Thymus (tissue), 11 donors: Measurements from ENCODE around the gene SPRR4. TPM values are rescaled to one million over a fixed set of nuclear protein-coding genes. Genes with fewer than 3 reads are reported as not detected.

ENCODE experiments used
- DNase-seq, 9 donors: peaks; one replicate each; pipeline ENCODE4 v3.0.0-alpha.2; 2013; ENCODE audit warnings: low spot score in 9 of 9, low read depth in 6 of 9, missing footprints in 1 of 9
- H3K27ac ChIP-seq, 2 donors: one replicate each; pipeline ENCODE4 v1.5.1; 2013; ENCODE audit warnings: control low read depth in 1 of 2, low read depth in 1 of 2, low read length in 1 of 2, mild to moderate bottlenecking in 1 of 2, moderate library complexity in 1 of 2
- H3K27me3 ChIP-seq, 2 donors: one replicate each; pipeline ENCODE4 v1.5.1; 2013; ENCODE audit warnings: low read length in 1 of 2; ENCODE audit not compliant: control insufficient read depth in 2 of 2, insufficient read depth in 1 of 2
- H3K36me3 ChIP-seq, 2 donors: one replicate each; pipeline ENCODE4 v1.5.1; 2013; ENCODE audit warnings: low read length in 1 of 2, mild to moderate bottlenecking in 1 of 2, moderate library complexity in 1 of 2; ENCODE audit not compliant: control insufficient read depth in 2 of 2, insufficient read depth in 2 of 2
- H3K4me1 ChIP-seq, 2 donors: one replicate each; pipeline ENCODE4 v1.5.1; 2013; ENCODE audit warnings: low read length in 2 of 2; ENCODE audit not compliant: control insufficient read depth in 2 of 2, insufficient read depth in 2 of 2
- H3K4me3 ChIP-seq, 2 donors: one replicate each; pipeline ENCODE4 v1.5.1; 2013; ENCODE audit warnings: low read length in 2 of 2, control low read depth in 1 of 2, mild to moderate bottlenecking in 1 of 2
- H3K9me3 ChIP-seq, 2 donors: one replicate each; pipeline ENCODE4 v1.5.1; 2013; ENCODE audit warnings: low read length in 1 of 2, mild to moderate bottlenecking in 1 of 2; ENCODE audit not compliant: control insufficient read depth in 2 of 2, insufficient read depth in 1 of 2
- WGBS: extraction: QIAGEN DNeasy Blood & Tissue Kit; methylation state at CpG from one replicate; pipeline ENCODE4 v1.1.7; 2013; 5-methylcytosine and 5-hydroxymethylcytosine counted together
- polyA plus RNA-seq: library from polyadenylated mRNA; stranded (reverse); fragments of 200-250 nt; gene quantifications from one replicate; pipeline ENCODE4 v1.2.3, GENCODE V29; 2013
- total RNA-seq: library from RNA; stranded (reverse); fragments of 120-200 nt; gene quantifications from one replicate; pipeline ENCODE4 v1.2.4, GENCODE V29; 2013
- donor health status: healthy.

SPRR4 gene
- total and polyA plus RNA-seq, 2 donors: 2.1 TPM; not detected in 1

- no peak overlapping the region for H3K4me3 ChIP-seq
- H3K27ac ChIP-seq: no peak overlapping the region
- DNase-seq: no peak
These were observed 7.2 kb downstream of the SPRR4 start for GRCh38 chr1:152977614-152978013.

DNA sequence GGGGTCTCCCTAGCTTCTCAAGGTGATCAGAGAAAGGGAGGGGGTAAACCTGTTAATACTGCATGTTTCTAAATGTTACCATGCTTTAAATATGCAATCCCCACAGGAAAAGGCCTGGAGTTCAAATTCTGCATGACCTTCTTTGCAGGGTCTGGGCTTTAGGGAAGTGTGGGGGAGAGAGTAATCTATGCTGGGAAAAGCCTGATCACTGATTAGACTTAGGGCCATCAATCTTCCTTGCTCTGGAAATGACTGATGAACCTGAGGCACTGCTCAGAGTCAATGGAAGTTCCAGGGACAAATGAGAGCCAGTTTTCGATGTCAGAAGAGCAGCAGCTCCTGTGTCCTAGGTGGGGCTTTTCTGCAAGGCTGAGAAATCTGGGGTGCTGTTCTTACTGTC lies 10.2 kb downstream of the SPRR4 start:
- H3K27me3 ChIP-seq: no peaks in the 10 kb centered on the region
- H3K4me3 ChIP-seq: no peak overlapping the region
- no peaks in the 10 kb centered on the region for H3K9me3 ChIP-seq
- WGBS: 80% methylated on average over 1 of the region's 1 CpG
- DNase-seq: no peak
- no peak overlapping the region for H3K27ac ChIP-seq
- H3K36me3 ChIP-seq: no peaks in the 10 kb centered on the region
- no peaks in the 10 kb centered on the region for H3K4me1 ChIP-seq

More at GRCh38 chr1:152977614-152978013, 7.2 kb downstream of the SPRR4 start:
- Histone ChIP-seq H3K9me3 (no peaks in the 10 kb centered on the region), H3K36me3 (no peaks in the 10 kb centered on the region), H3K4me1 (no peaks in the 10 kb centered on the region), H3K27me3 (no peaks in the 10 kb centered on the region)

DNA sequence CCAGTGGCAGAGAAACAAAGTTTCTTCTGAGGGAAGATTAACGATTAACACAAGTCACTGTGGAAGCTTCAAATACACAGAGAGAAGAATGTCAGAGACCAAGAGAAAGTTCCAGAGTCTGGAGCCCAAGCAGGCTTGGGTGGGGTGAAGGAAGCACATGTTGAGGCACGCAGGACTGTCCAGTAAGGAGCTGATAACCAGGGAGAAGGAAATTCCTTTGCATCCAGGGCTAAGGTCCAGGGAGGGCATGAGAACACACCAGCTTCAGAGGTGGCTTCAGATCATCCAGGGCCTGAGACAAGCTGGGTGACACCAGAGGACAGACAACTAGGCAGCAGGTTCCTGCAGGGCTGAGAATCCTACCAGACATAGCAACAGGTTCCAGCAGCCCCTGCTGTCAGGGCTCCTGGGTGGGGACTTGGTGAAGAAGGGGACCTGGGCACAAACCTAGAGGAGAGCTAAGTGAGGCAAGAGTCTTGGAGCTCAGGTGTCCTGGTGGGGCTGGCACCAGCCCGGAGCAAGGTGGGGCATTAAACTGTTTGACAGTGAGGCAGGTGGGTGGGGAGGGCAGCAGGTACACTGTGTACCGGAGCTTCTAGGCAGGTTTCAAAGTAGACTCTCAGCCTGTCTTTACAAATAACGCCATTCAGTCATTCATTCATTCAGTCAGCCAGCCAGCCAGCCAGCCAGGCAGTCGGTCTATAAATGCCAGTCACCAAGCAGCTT lies 10.9 kb downstream of the SPRR4 start:
- no peak for DNase-seq
- no peaks in the 10 kb centered on the region for H3K4me1 ChIP-seq
- H3K4me3 ChIP-seq: no peak overlapping the region
- 92% methylated on average over 6 of the region's 6 CpGs for WGBS
- no peaks in the 10 kb centered on the region for H3K36me3 ChIP-seq
- H3K27me3 ChIP-seq: no peaks in the 10 kb centered on the region
- H3K9me3 ChIP-seq: no peaks in the 10 kb centered on the region
- no peak overlapping the region for H3K27ac ChIP-seq

GRCh38 chr1:152982076-152982475 lies 11.6 kb downstream of the SPRR4 start:
- DNase-seq: no peak
- Histone ChIP-seq H3K36me3 (no peaks in the 10 kb centered on the region), H3K4me1 (no peaks in the 10 kb centered on the region), H3K27me3 (no peaks in the 10 kb centered on the region), H3K4me3 (no peak overlapping the region), H3K9me3 (no peaks in the 10 kb centered on the region), H3K27ac (no peak overlapping the region)
- 94% methylated on average over 4 of the region's 4 CpGs for WGBS

- Histone ChIP-seq H3K9me3 (no peaks in the 10 kb centered on the region), H3K4me3 (no peak overlapping the region), H3K4me1 (no peaks in the 10 kb centered on the region), H3K27ac (no peak overlapping the region), H3K36me3 (no peaks in the 10 kb centered on the region), H3K27me3 (no peaks in the 10 kb centered on the region)
- DNase-seq: no peak
These were observed 12.8 kb downstream of the SPRR4 start for GRCh38 chr1:152983234-152983633.

DNA sequence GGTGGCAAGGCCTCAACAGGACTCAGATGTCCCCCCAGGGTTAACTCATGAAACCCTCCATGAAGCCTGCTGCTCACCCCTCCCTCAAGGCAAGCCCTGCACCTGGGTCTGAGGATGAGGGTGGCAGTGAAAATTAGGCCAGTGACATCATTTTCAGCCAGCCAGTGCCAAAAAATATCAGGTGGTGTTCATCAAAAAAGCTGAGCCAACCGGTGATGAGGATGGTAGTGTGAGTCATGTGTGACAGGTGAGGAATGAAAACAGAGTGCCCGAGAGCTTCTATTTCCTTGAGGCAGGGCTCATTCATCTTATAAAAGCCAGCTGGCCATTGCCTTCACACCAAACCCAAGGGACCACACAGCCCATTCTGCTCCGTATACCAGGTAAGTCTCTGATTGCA lies 13.3 kb downstream of the SPRR4 start, which contains the start of gene SPRR1A:
Gene SPRR1A, plus strand, starts transcription at position 339 of the 400 bp plus-strand sequence. CDS start 1,150 bp downstream, outside the sequence.
- Histone ChIP-seq H3K9me3 (no peaks in the 10 kb centered on the region), H3K4me3 (no peak within 1 kb of the TSS), H3K4me1 (no peaks in the 10 kb centered on the region), H3K27me3 (no peaks in the 10 kb centered on the region), H3K27ac (no peak within 1 kb of the TSS), H3K36me3 (no peaks in the 10 kb centered on the region)
- DNase-seq: no peak
- 94% methylated on average over 3 of the region's 3 CpGs for WGBS

- Histone ChIP-seq H3K4me1 (no peaks in the 10 kb centered on the region), H3K27me3 (no peaks in the 10 kb centered on the region), H3K9me3 (no peaks in the 10 kb centered on the region), H3K27ac (no peak overlapping the region), H3K4me3 (no peak overlapping the region), H3K36me3 (no peaks in the 10 kb centered on the region)
- no peak for DNase-seq
- 96% methylated on average over 2 of the region's 2 CpGs for WGBS
These were observed 16.1 kb downstream of the SPRR4 start for GRCh38 chr1:152986578-152986977.

- Histone ChIP-seq H3K27me3 (no peaks in the 10 kb centered on the region), H3K27ac (no peak overlapping the region), H3K4me3 (no peak overlapping the region), H3K4me1 (no peaks in the 10 kb centered on the region), H3K9me3 (no peaks in the 10 kb centered on the region), H3K36me3 (no peaks in the 10 kb centered on the region)
- 82% methylated on average over 6 of the region's 6 CpGs for WGBS
- no peak for DNase-seq
These were observed 22.7 kb downstream of the SPRR4 start for GRCh38 chr1:152993186-152993585.

DNA sequence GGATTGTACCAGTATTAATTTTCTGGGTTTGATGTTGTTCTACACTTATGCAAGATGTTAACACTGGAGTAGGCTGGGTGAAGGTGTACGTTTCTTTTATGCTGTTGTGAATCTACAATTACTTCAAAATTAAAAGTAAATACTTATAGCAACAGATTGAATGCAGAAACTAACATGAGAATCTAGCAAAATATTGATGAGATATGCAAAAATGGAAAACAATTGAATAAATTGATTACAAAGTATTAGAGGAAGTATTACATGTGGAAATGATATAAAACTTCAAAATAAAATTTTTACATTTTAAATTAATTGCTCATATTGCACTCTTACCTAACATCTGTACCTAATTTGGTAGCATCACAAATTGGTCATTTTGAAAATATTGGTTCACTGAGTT lies 25.4 kb downstream of the SPRR4 start:
- DNase-seq: no peak
- no peak overlapping the region for H3K4me3 ChIP-seq
- H3K9me3 ChIP-seq: no peaks in the 10 kb centered on the region
- 50% methylated on average over 1 of the region's 1 CpG for WGBS
- H3K36me3 ChIP-seq: no peaks in the 10 kb centered on the region
- H3K4me1 ChIP-seq: no peaks in the 10 kb centered on the region
- no peak overlapping the region for H3K27ac ChIP-seq
- no peaks in the 10 kb centered on the region for H3K27me3 ChIP-seq
